Measurements from ENCODE around the gene CDO1.

Gene CDO1

GRCh38 chr5:115840873-115841272 is 24.4 kb upstream of the CDO1 start:
- no peak for TF ChIP-seq MYC (IDR thresholded peaks at IDR 0.05; ENCODE audit: low read depth, low read length)
- no peak for TF ChIP-seq CTCF (IDR thresholded peaks at IDR 0.05; ENCODE audit: low read depth, low read length)
- no peak for TF ChIP-seq MAX (IDR thresholded peaks at IDR 0.05; ENCODE audit: low read depth, low read length)
- no peak for TF ChIP-seq POLR2A (IDR thresholded peaks at IDR 0.05; ENCODE audit: extremely low read depth, insufficient read length)
- DNase-seq (ENCODE audit: low read depth) = no peak
- H3K4me3 ChIP-seq (ENCODE audit: low read depth, low read length) = peak overlapping the region; percentile 78

GRCh38 chr5:115838885-115839518 is 22.5 kb upstream of the CDO1 start:
- peak overlapping the region; percentile 78 for H3K4me3 ChIP-seq (ENCODE audit: low read depth, low read length)
- DNase-seq (ENCODE audit: low read depth) = peak; percentile 74
- TF ChIP-seq POLR2A (IDR thresholded peaks at IDR 0.05; ENCODE audit: extremely low read depth, insufficient read length) (no peak), MAX (IDR thresholded peaks at IDR 0.05; ENCODE audit: low read depth, low read length) (no peak), MYC (IDR thresholded peaks at IDR 0.05; ENCODE audit: low read depth, low read length) (no peak), CTCF (IDR thresholded peaks at IDR 0.05; ENCODE audit: low read depth, low read length) (no peak)

GRCh38 chr5:115835481-115835880 is 19.0 kb upstream of the CDO1 start:
- DNase-seq (ENCODE audit: low read depth) = no peak
- TF ChIP-seq POLR2A (IDR thresholded peaks at IDR 0.05; ENCODE audit: extremely low read depth, insufficient read length) (no peak), CTCF (IDR thresholded peaks at IDR 0.05; ENCODE audit: low read depth, low read length) (no peak), MAX (IDR thresholded peaks at IDR 0.05; ENCODE audit: low read depth, low read length) (no peak), MYC (IDR thresholded peaks at IDR 0.05; ENCODE audit: low read depth, low read length) (no peak)
- H3K4me3 ChIP-seq (ENCODE audit: low read depth, low read length) = no peak overlapping the region

- no peak overlapping the region for H3K4me3 ChIP-seq (ENCODE audit: low read depth, low read length)
- DNase-seq (ENCODE audit: low read depth) = peak; percentile 44
- no peak for TF ChIP-seq MYC (IDR thresholded peaks at IDR 0.05; ENCODE audit: low read depth, low read length)
- no peak for TF ChIP-seq POLR2A (IDR thresholded peaks at IDR 0.05; ENCODE audit: extremely low read depth, insufficient read length)
- TF ChIP-seq CTCF (IDR thresholded peaks at IDR 0.05; ENCODE audit: low read depth, low read length) = peak; percentile 68
- TF ChIP-seq MAX (IDR thresholded peaks at IDR 0.05; ENCODE audit: low read depth, low read length) = no peak
These were observed 14.8 kb upstream of the CDO1 start for GRCh38 chr5:115831163-115831768.

- no peak for DNase-seq (ENCODE audit: low read depth)
- TF ChIP-seq MAX (IDR thresholded peaks at IDR 0.05; ENCODE audit: low read depth, low read length) (no peak), POLR2A (IDR thresholded peaks at IDR 0.05; ENCODE audit: extremely low read depth, insufficient read length) (no peak), CTCF (IDR thresholded peaks at IDR 0.05; ENCODE audit: low read depth, low read length) (no peak), MYC (IDR thresholded peaks at IDR 0.05; ENCODE audit: low read depth, low read length) (no peak)
- H3K4me3 ChIP-seq (ENCODE audit: low read depth, low read length) = no peak overlapping the region
These were observed 13.5 kb upstream of the CDO1 start for GRCh38 chr5:115829913-115830312.
